Gastrocnemius medialis (tissue), 4 donors: Measurements from ENCODE around the gene C1QB.

ENCODE experiments used
- CTCF ChIP-seq, 5 experiments: fragments of 450-650 bp in 3 of 5; fragments of 200-600 bp in 2 of 5; sonication (generic) in 2 of 5; IDR thresholded peaks in 4 of 5; conservative IDR thresholded peaks in 1 of 5; 1 replicate in 4 of 5; 2 replicates in 1 of 5; pipeline ENCODE4 v1.5.1; 2016 to 2019; ENCODE audit warnings: antibody characterized with exemption in 5 of 5, mild to moderate bottlenecking in 3 of 5, moderate library complexity in 3 of 5
- POLR2A ChIP-seq, 2 donors: fragments of 450-650 bp; IDR thresholded peaks; one replicate each; pipeline ENCODE4 v1.6.1; 2017; ENCODE audit warnings: antibody characterized with exemption in 2 of 2, mild to moderate bottlenecking in 2 of 2, moderate library complexity in 2 of 2

GRCh38 chr1:22625262-22625925 is 27.6 kb upstream of the C1QB start:
- TF ChIP-seq CTCF (IDR thresholded peaks at IDR 0.05 in 4 of 5, conservative IDR thresholded peaks at IDR 0.05 in 1 of 5) (no peak), POLR2A (IDR thresholded peaks at IDR 0.05) (no peak)
